HPDE6-E6E7 (cell line): Measurements from ENCODE around the gene ENTPD8.

Experiments used
- DNase-seq: peaks from one replicate; pipeline ENCODE4 v3.0.0; 2011; ENCODE audit warnings: missing footprints; ENCODE audit errors: extremely low spot score

Gene ENTPD8

DNA sequence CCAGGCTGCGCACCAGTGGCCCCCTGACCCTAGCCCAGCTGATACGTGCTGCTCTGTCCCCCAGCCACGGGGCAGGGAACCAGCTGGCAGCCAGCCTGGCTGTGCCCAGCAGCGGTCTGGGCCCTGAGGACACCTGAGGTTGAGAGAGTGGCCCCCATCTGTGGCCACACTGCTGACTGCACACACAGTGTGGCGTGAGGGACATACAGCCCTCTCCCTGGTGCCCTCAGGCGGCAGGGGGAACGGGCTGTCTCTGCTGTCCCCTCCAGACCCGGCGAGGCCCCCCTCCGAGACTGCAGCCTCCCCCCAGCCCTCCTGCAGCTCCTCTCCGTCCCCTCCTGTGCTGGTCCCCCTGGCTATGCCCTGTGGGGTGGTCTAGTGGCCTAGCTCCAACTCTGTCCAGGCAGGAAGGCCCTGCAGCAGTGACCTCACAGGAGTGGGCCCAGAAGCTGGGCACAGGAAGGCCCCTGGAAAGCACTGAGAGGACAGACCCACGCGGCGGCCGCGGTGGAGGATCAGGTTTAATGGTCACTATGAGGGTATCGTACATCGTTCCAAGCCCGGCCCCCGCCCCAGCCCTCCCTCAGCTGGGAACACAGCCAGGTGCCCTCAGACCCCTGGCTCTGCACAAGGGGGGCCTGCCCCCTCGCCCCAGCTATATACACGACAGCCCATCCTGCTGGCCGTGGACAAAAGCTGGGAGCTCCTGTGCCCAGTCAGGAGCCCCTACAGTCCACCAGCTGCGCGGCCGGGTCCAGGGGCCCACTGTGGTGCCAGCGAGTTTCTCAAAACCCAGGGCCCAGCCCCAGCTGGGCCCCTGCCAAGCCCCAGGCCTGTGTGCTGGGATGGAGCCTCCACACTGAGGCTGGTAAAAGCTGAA lies 6.8 kb upstream of the ENTPD8 start:
- no peak for DNase-seq

DNA sequence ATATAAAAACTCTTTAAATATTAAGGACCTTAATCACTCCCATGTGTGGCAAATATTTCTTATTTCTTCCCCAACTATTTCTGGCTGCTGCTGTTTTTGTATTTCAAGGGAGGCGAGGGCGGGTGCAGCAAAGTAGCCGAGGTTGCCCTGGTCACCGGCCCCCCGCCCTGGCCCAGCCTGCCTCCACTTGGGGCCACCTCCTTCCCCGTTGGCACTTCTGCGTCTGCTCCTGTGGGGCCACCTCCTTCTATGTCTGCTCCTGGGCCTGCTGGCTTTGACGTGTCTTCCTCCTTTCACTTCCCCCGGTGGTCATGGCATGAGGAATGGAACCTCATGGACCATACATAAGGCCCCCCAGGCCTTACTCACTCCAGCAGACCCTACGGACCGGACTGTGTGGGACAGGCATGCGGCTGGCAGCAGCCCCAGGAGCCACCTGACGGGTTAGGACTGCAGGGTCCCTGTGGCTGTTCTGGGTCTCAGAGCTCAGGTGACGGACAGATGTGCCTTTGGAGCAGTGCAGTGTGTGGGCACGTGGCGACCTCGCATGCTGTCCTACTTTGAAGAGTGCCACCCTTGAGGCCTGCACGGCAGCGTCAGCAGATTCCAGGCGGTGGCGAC lies 5.8 kb upstream of the ENTPD8 start:
- DNase-seq, result no peak

DNA sequence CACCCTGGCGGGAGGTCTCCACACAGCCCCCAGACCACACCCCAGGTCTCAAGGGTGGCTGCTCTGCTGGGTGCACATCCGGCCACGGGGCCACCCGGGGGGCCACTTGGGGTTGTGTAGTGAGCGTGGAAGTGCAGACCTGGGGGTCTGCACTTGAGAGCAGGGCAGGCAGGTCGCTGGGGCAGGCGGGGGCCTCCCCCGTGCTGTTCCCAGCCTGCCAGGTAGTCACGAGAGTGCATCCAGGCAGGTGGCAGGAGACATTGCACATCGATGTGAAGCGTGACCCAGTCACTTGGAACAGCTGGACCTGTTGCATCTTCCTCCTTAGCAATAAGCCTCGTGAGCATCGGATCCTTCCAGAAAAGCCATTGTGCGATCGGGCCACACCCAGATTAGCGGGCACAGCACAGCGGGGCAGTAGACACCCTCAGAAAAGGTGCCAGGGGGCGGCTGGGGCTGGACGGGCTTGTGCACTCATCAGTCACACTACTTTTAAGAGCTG lies 4.8 kb upstream of the ENTPD8 start:
- no peak for DNase-seq

DNA sequence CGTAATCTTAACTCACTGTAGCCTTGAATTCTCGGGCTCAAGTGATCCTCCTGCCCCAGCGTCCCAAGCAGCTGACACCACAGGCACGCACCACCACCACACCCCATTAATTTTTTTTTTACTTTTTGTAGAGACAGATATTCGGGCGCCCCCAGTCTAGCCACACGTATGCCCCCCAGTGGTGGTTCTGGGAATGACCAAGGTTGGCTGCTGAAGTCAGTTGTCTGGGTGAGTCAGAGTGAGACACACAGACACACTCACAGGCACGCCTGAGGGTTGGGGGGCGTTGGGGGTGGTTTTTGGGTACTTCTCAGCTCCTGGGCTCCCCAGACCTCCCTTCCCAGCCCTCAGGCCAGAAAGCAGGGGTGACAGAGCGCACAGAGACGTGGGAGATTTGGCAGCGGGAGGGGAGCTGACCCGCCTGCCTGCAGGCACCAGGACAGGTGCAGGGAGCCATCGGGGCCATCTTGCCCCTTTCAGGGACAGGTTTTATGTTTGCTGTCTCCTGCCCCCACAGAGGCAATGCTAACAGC lies 4.2 kb upstream of the ENTPD8 start:
- peak; percentile 82 for DNase-seq

DNA sequence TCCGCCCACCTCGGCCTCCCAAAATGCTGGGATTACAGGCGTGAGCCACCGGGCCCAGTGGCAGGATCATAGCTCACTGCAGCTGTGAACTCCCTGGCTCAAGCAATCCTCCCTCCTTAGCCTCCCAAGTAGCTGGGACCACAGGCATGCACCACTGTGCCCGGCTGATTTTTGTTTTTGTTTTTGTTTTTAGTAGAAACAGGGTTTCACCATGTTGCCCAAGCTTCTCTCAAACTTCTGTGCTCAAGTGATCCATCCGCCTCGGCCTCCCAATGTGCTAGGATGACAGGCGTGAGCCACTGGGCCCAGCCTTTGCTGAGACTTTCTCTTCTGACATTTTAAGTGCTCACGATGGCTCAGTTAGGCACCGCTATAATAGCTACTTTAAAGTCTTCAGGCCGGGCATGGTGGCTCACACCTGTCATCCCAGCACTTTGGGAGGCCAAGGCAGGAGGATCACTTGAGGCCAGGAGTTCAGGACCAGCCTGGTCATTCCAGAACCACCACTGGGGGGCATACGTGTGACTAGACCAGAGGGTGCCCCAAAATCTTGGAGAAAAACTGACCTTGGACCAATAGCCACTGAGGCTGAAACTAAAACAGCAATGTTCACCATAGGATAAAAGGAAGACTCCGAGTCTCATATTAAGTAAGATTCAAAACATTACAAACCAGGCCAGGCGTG lies 3.1 kb upstream of the ENTPD8 start:
- DNase-seq, result no peak

DNA sequence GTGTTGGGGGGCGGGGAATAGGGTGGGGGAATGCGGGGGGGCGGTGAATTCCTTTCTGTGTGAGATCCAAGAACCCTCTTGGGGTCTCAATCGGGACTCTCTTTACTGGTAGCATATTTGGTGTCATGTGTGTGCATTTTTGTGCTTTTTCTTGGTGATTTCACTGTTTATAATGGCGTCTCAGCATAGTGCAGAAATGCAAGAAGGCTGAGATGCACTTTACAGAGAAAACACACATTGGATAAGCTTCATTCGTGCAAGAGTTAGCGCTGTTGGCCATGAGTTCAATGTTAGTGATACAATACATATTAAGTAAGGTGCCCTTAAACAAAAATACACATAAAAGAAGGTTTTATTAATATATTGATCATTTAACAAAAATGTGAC lies 771 bp upstream of the ENTPD8 start:
- DNase-seq, result no peak

DNA sequence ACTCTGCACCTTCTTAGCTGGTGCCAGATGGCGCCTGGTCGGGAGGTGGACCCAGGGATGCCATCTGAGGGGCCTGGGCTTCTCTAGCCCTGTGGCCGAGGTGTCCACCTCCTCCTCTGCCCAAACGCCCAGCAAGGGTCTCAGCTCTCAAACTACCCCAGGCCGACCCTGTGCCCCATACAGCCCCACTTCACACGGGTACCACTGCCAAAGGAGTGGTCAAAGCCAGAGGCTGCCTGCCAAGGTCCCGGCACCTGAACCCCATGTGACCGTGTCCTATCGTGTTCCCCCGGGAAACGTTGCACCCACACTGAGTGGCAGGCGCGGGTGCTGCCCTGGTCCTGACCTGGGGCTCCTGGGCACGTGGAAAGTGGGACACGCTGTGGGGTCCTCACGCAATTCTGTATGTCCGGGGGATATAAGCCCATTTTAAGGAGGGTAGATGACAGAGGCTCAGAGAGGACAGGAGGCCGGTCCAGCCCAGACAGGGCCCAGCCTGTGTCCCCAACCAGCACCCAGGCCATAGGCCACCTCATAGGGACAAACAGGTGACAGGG lies 1.9 kb downstream of the ENTPD8 start:
- DNase-seq, result no peak

DNA sequence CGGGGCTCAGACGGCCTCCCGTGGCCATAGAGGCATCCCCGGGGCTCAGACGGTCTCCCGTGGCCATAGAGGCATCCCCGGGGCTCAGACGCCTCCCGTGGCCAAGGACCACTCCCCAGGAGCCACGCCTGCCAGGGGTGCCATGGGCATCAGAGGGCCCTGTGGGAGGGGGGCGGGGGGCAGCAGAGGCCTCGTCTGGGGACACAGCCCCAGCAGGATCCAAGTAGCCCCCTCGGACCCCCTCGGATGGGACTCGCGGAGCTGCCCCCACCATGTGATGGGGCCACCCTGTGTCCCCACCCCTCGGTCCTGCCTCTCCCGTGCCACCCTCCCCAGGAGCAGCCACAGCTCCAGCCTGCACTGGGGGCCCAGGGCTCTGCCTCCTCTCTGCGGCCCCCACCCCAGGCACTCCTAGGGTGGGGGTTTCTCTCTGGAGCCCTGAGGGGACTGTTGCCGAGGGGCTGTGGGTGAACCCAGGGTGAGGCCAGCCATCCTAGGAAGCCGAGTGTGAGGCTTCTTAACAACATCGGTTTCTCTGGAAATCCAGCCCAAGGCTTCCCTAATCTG lies 2.5 kb downstream of the ENTPD8 start:
- DNase-seq, result no peak

DNA sequence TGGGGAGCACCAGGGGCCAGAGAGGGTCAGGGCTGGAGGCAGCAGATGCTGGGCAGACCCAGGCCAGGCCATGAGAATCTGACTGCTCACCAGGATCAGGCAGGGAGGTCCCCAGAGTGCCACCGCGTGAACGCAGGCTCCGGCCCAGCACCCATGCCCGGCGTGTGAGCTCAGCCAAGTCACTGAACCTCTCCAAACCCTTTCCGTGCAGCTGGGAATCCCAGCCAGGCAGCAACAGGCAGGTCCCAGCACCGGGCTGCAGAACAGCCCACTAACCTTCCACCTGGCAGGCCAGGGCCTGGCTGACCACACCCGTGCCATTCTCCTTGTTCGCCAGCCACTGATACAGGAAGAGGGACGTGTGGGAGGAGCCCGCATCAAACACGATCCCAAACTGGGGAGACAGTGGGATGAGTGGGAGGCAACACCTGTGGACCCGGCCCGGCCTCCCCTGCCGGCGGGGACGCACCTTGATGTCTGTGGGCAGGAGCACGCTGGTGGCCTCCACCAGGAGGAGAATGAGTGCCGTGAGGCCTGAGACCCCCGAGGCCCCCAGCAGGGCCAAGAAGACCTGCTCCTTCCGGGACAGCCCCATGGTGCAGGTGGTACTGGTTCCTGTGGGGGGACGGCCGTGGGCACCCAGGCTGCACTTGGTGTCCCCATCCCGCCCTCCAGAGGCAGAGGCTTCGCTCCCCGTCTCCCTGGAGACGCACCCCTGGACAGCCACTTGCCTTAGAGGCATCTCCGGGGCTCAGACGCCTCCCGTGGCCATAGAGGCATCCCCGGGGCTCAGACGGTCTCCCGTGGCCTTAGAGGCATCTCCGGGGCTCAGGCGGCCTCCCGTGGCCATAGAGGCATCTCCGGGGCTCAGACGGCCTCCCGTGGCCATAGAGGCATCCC lies 3.2 kb downstream of the ENTPD8 start:
- DNase-seq, result no peak

DNA sequence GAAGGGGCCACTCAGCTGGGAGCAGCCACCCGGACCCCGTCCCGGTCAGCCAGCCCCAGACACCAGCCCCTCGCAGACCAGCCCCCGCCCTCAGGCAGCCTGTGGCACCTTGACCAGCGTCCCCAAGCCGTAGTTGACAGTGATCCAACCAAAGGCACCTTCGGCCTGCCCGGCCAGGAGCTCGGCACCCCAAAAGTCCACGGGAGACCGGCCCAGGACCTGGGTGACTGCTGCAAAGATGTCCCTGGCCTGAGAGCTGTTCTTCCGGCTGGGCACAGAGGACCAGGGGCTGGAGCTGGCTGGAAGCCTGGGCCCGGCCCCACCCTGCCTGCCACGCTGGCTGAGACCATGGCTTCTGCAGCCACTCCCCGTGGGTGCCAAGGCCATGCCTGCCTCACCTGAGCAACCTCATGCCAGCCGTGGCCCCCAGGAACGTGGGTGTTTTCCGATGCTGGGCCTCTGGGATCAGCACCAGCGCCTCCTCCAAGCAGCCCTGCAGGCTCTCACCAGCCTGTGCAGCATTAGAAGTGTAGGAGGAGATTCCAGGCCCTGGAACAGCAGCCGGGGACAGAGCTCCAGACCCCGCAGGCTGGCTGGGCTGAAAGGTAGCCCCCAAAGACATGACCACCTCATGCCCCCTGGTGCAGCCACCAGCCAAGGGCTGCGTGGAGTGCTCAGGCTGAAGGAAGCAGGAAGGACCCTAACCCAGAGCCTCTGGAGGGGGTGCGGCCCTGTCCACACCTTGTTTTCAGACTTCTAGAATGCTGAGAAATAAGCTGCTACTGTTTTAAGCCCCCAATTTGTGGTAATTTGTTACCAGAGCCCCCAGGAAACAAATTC lies 4.2 kb downstream of the ENTPD8 start:
- no peak for DNase-seq

DNA sequence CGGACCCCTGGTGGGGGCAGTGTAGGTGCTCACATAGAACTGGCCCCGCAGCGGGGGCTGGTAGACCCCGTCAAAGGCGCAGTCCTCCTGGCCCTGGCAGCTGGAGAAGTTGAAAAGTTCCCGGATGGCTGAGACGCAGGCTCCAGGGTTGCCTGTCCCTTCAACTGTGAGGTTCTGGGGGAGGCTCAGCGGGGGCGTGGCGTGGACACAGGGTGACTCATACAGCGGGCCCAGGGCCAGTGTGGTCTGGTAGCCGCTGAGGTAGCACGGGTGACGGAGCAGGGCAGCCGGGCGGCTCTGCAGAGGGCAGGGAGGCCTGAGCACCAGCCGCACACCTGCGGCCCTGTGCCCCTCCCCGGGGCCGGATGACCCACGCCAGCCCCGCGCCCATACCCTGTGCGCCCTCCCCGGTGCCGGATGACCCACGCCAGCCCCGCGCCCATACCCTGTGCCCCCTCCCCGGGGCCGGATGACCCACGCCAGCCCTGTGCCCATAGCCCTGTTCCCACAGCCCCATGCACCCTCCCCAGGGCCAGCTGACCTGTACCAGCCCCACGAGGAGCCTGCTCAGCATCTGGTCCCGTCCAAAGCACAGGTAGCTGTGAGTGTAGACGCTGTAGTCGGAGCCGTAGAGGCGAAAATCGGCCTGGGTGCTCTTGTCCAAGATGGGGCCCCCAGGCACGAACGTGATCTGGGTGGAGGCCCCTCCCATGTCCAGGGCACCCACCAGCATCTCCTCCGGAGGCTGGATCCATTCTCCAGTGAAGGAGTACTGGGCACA lies 5.0 kb downstream of the ENTPD8 start:
- DNase-seq, result peak; percentile 94

DNA sequence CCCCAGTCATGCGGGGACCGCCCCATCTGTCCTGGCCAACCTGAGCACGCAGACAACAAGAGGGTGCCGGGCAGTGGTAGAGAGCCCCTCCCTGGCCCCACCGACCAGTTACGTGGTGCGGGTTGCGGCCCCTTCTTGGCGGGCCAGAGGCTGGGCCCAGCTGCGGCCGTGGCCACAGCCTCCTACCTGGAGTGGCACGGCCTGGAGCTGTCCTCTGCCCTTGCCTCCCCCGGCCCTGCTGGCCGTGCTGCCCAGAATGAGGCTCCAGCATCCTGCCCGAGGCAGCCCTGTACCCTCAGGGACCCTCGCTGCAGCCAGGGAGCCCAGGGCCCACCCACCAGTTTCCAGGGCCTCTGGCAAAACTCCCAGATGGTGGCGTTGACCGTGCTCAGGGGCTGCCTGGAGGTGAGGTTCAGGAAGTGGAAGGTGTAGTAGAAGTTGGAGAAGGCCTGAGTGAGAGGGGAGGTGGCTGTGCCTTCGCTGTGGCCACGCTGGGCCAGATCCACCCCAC lies 5.7 kb downstream of the ENTPD8 start:
- no peak for DNase-seq

DNA sequence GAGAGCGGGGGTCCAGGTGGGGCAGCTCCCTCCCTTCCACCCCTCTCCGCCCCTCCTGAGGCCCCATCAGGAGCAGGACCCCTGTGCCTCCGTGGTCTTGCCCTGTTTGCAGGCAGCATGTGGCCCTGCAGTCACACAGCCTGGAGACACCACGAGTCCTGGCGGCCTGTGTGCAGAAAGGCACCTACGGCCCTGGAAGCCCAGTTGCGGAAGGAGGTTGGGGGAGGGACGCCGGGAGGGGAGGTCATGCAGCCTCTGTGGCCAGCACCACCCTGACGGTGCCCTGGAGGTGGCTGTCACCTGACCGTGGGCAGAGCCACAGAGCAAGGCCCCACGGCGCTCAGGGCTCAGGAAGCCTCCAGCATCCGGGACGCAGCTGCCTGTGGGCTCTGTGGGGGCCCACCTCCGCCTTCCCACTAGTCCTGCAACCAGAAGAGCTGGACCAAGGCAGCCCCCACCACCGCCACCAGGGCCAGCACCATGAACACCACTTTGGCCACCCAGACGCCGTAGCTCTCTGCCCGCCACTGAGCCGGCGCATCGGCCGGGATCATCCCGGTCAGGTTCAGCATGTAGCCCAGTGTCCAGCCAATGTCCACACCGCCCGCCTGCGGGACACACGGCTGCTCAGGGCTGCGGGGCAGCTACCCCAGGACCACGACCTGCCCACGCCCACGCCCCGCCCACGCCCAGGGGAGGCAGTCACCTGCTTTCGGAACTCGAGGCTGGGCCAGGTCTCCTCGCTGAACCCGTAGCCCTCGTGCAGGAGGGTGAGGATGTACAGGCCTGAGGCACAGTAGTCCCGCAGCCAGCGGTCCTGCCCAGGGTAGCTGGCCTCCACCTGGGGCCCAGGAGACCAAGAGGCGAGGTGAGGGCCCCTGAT lies 6.4 kb downstream of the ENTPD8 start:
- no peak for DNase-seq

DNA sequence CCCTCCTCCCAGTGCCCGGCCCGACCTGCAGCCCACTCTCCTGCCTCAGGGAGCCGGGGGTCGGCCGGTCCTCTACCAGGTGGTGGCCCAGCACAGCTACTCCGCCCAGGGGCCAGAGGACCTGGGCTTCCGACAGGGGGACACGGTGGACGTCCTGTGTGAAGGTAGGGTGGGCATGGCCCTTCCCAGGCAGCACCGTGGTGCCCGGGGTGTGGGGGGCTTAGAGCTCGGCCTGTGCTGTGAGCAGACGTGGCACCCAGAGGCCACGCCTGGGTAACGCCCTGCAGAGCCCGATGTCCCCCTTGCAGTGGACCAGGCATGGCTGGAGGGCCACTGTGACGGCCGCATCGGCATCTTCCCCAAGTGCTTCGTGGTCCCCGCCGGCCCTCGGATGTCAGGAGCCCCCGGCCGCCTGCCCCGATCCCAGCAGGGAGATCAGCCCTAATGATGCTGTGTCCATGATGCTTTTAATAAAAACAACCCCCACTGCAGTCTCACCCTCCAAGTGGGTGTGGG lies 7.2 kb downstream of the ENTPD8 start:
- no peak for DNase-seq

DNA sequence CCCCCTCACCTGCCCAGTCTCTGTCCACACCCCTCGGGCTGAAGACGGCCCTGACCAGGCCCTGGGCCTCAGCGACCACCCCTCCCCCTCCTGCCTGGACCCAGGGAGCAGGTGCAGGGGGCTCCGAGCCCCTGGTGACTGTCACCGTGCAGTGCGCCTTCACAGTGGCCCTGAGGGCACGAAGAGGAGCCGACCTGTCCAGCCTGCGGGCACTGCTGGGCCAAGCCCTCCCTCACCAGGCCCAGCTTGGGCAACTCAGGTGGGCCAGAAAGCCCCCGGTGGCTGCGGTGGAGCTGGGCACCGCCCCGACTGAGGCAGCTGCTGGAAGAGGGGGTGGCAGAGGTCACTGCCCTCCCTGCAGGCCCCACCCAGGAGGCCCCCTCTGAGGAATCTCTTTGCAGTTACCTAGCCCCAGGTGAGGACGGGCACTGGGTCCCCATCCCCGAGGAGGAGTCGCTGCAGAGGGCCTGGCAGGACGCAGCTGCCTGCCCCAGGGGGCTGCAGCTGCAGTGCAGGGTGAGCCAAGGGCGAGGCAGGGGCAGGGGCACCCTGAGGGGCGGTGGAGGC lies 7.7 kb downstream of the ENTPD8 start:
- DNase-seq, result no peak

DNA sequence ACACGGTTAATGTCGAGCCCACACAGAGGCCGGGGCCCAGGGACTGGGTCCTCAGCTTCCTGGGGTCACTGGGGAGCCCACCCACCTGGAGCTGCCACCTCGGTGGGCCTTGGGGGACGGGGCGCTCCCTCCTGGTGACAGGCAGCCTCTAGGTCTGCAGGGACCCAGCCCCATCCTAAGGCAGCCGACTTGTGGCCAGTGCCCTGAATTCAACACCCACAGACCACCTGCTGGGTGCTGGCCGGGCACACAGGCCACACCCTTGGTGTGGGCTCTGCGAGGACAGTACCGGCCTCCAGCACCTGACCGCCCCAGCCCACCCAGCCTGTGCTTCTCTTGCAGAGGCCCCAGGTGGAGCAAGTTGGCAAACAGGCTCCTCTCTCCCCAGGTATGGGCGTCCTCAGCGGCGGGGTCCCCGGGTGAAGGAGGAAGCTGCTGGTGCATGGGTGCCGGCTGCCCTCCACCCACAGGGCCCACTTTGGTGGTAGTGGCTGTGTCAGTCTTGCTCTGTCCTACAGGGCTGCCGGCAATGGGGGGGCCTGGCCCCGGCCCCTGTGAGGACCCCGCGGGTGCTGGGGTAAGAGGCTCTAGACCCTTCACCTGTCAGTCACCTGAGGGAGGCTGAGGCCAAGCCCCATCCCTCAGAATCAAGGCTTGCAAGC lies 8.3 kb downstream of the ENTPD8 start:
- no peak for DNase-seq
